K562 (cell line): ENCODE results near the gene IRX1. TPM values are rescaled to one million over a fixed set of nuclear protein-coding genes. Genes with fewer than 3 reads are reported as not detected.

Experiments
- ATAC-seq: fragments of 200-7000 bp; cut with Tn5 transposase; 3 replicates; pipeline ENCODE4 v1.9.1; 2020; ENCODE audit warnings: moderate library complexity
- BruUV-seq: library from RNA; stranded (reverse); fragments of 400-500 nt; replicated peaks from 2 replicates; lab custom pipeline; 2021; lab: Mats Ljungman, UMichigan
- CTCF ChIA-PET: fragments of 300-600 bp; formaldehyde crosslinking; extraction: SDS; loops from one replicate; lab custom pipeline; 2021; ENCODE audit warnings: low intra/inter-chr PET ratio; lab: Yijun Ruan, JAX
- POLR2A ChIA-PET: fragments of 300-600, 350-650 bp; sonication (Branson Sonifier 250); formaldehyde crosslinking; extraction: SDS; loops from one replicate; lab custom pipeline; 2021; ENCODE audit warnings: antibody characterized with exemption, inconsistent platforms; lab: Yijun Ruan, JAX
- DNase-seq, 4 experiments: peaks; one replicate each; pipeline versions ENCODE4 v3.0.0 to v3.0.0-alpha.2; 2011 to 2018; ENCODE audit warnings: low spot score in 3 of 4, mixed read lengths in 3 of 4; ENCODE audit errors: extremely low read depth in 1 of 4
- FAIRE-seq: peaks from 2 replicates; lab custom pipeline; 2011; peaks lifted over from hg19 to GRCh38; lab: Jason Lieb, UNC
- H2AFZ ChIP-seq: 2 replicates; pipeline ENCODE4 v1.6.0; 2011; ENCODE audit warnings: low read depth, low read length, control low read depth, inconsistent platforms
- H3K27ac ChIP-seq: fragments of 200-600 bp; 3 replicates; pipeline ENCODE4 v1.8.0; 2011; ENCODE audit warnings: low read depth, mild to moderate bottlenecking, control low read depth, inconsistent platforms, low read length, moderate library complexity, mixed read lengths; ENCODE audit errors: extremely low read depth
- H3K27me3 ChIP-seq, 2 experiments: fragments of 300-600 bp in 1 of 2; 2 replicates in 1 of 2; 3 replicates in 1 of 2; pipeline versions ENCODE4 v1.6.0 to v1.8.0; 2011; ENCODE audit warnings: inconsistent platforms in 2 of 2, low read length in 2 of 2, mild to moderate bottlenecking in 1 of 2, mixed read lengths in 1 of 2, moderate library complexity in 1 of 2; ENCODE audit not compliant: control insufficient read depth in 2 of 2, insufficient read depth in 2 of 2
- H3K36me3 ChIP-seq: fragments of 300-600 bp; 3 replicates; pipeline ENCODE4 v1.8.0; 2011; ENCODE audit warnings: mild to moderate bottlenecking, low read length, inconsistent platforms; ENCODE audit not compliant: control insufficient read depth, insufficient read depth
- H3K4me1 ChIP-seq, 2 experiments: fragments of 200-600 bp in 1 of 2; replicated peaks in 1 of 2; 2 replicates in 1 of 2; 3 replicates in 1 of 2; pipeline versions ENCODE4 v1.5.1 to v1.8.0; 2011; ENCODE audit warnings: inconsistent platforms in 2 of 2, low read length in 2 of 2, mild to moderate bottlenecking in 1 of 2, mixed read lengths in 1 of 2, moderate library complexity in 1 of 2; ENCODE audit not compliant: control insufficient read depth in 2 of 2, insufficient read depth in 2 of 2
- H3K4me2 ChIP-seq: 2 replicates; pipeline ENCODE4 v1.6.1; 2011; ENCODE audit warnings: low read length, control low read depth, inconsistent platforms, mixed read lengths; ENCODE audit not compliant: insufficient read depth
- H3K4me3 ChIP-seq: fragments of 200-600 bp; sonication (generic), shearing (Covaris generic); 2 replicates; pipeline ENCODE4 v1.5.1; 2016; ENCODE audit warnings: control low read depth, inconsistent platforms
- H3K79me2 ChIP-seq: fragments of 200-600 bp; 3 replicates; pipeline ENCODE4 v1.8.0; 2011; ENCODE audit warnings: low read length, inconsistent platforms; ENCODE audit not compliant: control insufficient read depth, insufficient read depth
- H3K9ac ChIP-seq, 2 experiments: 2 replicates each; pipeline versions ENCODE4 v1.6.0 to v1.6.1; 2011; ENCODE audit warnings: low read depth in 2 of 2, low read length in 2 of 2, control low read depth in 1 of 2, inconsistent platforms in 1 of 2, mild to moderate bottlenecking in 1 of 2, mixed read lengths in 1 of 2; ENCODE audit not compliant: insufficient read depth in 1 of 2
- H3K9me1 ChIP-seq: one replicate; pipeline ENCODE4 v1.6.0; 2011; ENCODE audit warnings: inconsistent platforms, mild to moderate bottlenecking, low read length, moderate library complexity; ENCODE audit not compliant: control insufficient read depth, insufficient read depth
- H3K9me3 ChIP-seq: replicated peaks from 2 replicates; pipeline ENCODE4 v1.5.1; 2011; ENCODE audit warnings: low read depth, low read length, inconsistent platforms; ENCODE audit not compliant: control insufficient read depth, insufficient read depth
- H4K20me1 ChIP-seq: replicated peaks from 2 replicates; pipeline ENCODE4 v1.6.1; 2011; ENCODE audit warnings: low read length, inconsistent platforms, mixed read lengths; ENCODE audit not compliant: control insufficient read depth, insufficient read depth
- ARID2 ChIP-seq: fragments of 450-650 bp; IDR thresholded peaks from 2 replicates; pipeline ENCODE4 v1.6.1; 2017; ENCODE audit warnings: antibody characterized with exemption, mild to moderate bottlenecking
- BACH1 ChIP-seq: fragments of 200-800 bp; sonication (Bioruptor generic); IDR thresholded peaks from 2 replicates; pipeline ENCODE4 v1.6.1; 2016; ENCODE audit warnings: missing genetic modification characterization, missing compliant biosample characterization
- DACH1 ChIP-seq: fragments of 450-650 bp; IDR thresholded peaks from 2 replicates; pipeline ENCODE4 v1.6.1; 2018; ENCODE audit not compliant: partially characterized antibody
- HNRNPUL1 ChIP-seq: fragments of 200-400 bp; formaldehyde crosslinking; IDR thresholded peaks from 2 replicates; pipeline ENCODE4 v1.6.1; 2017; ENCODE audit warnings: low read length
- MCM2 ChIP-seq: fragments of 450-650 bp; IDR thresholded peaks from 2 replicates; pipeline ENCODE4 v1.6.1; 2017; ENCODE audit warnings: low read depth, mild to moderate bottlenecking
- RBM15 ChIP-seq: fragments of 200-400 bp; formaldehyde crosslinking; IDR thresholded peaks from 2 replicates; pipeline ENCODE4 v1.6.1; 2018; ENCODE audit warnings: mild to moderate bottlenecking, low read length, moderate library complexity; ENCODE audit not compliant: insufficient read depth
- SNIP1 ChIP-seq: fragments of 450-650 bp; IDR thresholded peaks from 2 replicates; pipeline ENCODE4 v1.7.1; 2017; ENCODE audit warnings: low read depth, mild to moderate bottlenecking
- STAT5B ChIP-seq: fragments of 250-450 bp; sonication (Bioruptor Pico); IDR thresholded peaks from 2 replicates; pipeline ENCODE4 v1.8.0; 2021; ENCODE audit warnings: mild to moderate bottlenecking, inconsistent platforms
- THRB ChIP-seq: fragments of 450-650 bp; formaldehyde crosslinking; conservative IDR thresholded peaks from 2 replicates; pipeline ENCODE4 v1.4.0; 2022; ENCODE audit warnings: mild to moderate bottlenecking, missing genetic modification characterization
- YY1 ChIP-seq, 3 experiments: IDR thresholded peaks; 2 replicates each; pipeline ENCODE4 v1.6.1; 2011; ENCODE audit warnings: low read length in 2 of 3, mild to moderate bottlenecking in 2 of 3, moderate library complexity in 2 of 3, borderline replicate concordance in 1 of 3, control low read depth in 1 of 3, low read depth in 1 of 3; ENCODE audit not compliant: insufficient read depth in 3 of 3, insufficient replicate concordance in 2 of 3, control insufficient read depth in 1 of 3, insufficient read length in 1 of 3; ENCODE audit errors: extremely low read depth in 1 of 3
- ZBTB17 ChIP-seq: fragments of 450-650 bp; formaldehyde crosslinking; IDR thresholded peaks from 2 replicates; pipeline ENCODE4 v1.4.0; 2020; ENCODE audit warnings: mild to moderate bottlenecking
- ZNF146 ChIP-seq: IDR thresholded peaks from one replicate; pipeline ENCODE4 v1.6.1; 2018; ENCODE audit warnings: missing compliant biosample characterization; ENCODE audit not compliant: unreplicated experiment
- ZNF79 ChIP-seq: fragments of 250-450 bp; sonication (Bioruptor Pico); IDR thresholded peaks from 2 replicates; pipeline ENCODE4 v1.4.0; 2020; ENCODE audit warnings: low read depth, mild to moderate bottlenecking, moderate library complexity
- WGBS: fragments of 100-300 bp; shearing (Covaris generic); methylation state at CpG from one replicate; pipeline ENCODE4 v1.1.6; 2016; ENCODE audit warnings: low coverage, mixed read lengths; ENCODE audit not compliant: insufficient coverage; ENCODE audit errors: missing lambda C conversion rate; 5-methylcytosine and 5-hydroxymethylcytosine counted together
- in situ Hi-C: fragments of 300-500 bp; cut with MboI; formaldehyde crosslinking; loops from 4 replicates; pipeline ENCODE4 v1.15.0; 2018; ENCODE audit warnings: inconsistent platforms, mixed read lengths
- intact Hi-C: fragments of 100-400 bp; cut with micrococcal nuclease; formaldehyde crosslinking; loops from 2 replicates; pipeline ENCODE4 v1.14.2; 2022
- polyA plus RNA-seq, 8 experiments: library from polyadenylated mRNA; depleted of rRNA in 4 of 8; stranded (reverse) in 5 of 8; unstranded in 3 of 8; fragments of >200 nt; fragmentation: Nextera tagmentation in 2 of 8; fragmentation: Illumina TruSeq in 1 of 8; extraction: Ambion mirVana in 2 of 8; extraction: Trizol in 1 of 8; gene quantifications; 2 replicates each; pipeline versions ENCODE4 v1.2.1 to v1.2.3, GENCODE V29; 2011 to 2014; ENCODE audit warnings: inconsistent platforms in 1 of 8, missing spikeins in 1 of 8
- total RNA-seq, 7 experiments: library from RNA; depleted of rRNA in 6 of 7; stranded (reverse); fragments of >200 nt in 6 of 7; fragmentation: Illumina TruSeq in 2 of 7; extraction: Trizol in 2 of 7; gene quantifications; 2 replicates each; pipeline versions ENCODE4 v1.2.1 to v1.2.3, GENCODE V29; 2011 to 2021; ENCODE audit warnings: low replicate concordance in 1 of 7
- TF ChIP-seq, protein P1 (sequence below): fragments of 250-450 bp; sonication (Bioruptor Pico); IDR thresholded peaks from 2 replicates; pipeline ENCODE4 v1.8.0; 2022; ENCODE audit warnings: inconsistent platforms
- TF ChIP-seq, protein P2 (sequence below): conservative IDR thresholded peaks from 2 replicates; pipeline ENCODE4 v1.6.1; 2011; ENCODE audit warnings: low read depth, mild to moderate bottlenecking, low read length; ENCODE audit not compliant: control insufficient read depth
- TF ChIP-seq, protein P3 (sequence below): fragments of 250-450 bp; sonication (Bioruptor Pico); IDR thresholded peaks from 2 replicates; pipeline ENCODE4 v1.5.0; 2020; ENCODE audit warnings: mild to moderate bottlenecking

IRX1 gene
- total and polyA plus RNA-seq, 9 of the 15 experiments (the other 6 are each of a cell fraction or from before 2014, with no cell fraction given), result not detected

DNA sequence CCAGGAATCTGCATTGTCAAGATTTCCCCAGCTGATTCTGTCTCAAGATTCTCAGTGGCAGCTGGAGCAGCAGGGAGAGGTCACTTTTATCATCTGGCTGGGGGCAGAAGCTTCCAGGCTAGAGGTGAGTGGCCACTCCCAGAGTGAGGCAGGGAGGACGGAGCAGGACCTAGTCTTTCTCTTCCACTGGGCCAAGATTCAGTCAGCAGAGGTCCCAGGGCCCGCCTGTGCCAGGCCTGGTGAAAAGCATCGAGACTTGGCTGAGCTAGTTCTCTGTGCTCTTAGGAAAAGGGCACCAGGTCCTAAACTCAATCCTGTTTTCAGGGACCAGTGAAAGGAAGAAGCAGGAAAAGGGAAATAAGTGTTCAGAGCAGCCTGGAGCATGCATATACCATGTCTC lies 46.6 kb downstream of the IRX1 start (continued):
- TF ChIP-seq DACH1 (no peak), BACH1 (no peak), STAT5B (no peak), YY1 (IDR thresholded peaks at IDR 0.05; ENCODE audit: borderline replicate concordance in 1 of 3, control insufficient read depth in 1 of 3, extremely low read depth in 1 of 3, insufficient read depth in 3 of 3, insufficient read length in 1 of 3, insufficient replicate concordance in 2 of 3, low read depth in 1 of 3, low read length in 2 of 3) (no peak), ZNF146 (CRISPR knock-in tag) (no peak)
- TF ChIP-seq, protein P1, sequence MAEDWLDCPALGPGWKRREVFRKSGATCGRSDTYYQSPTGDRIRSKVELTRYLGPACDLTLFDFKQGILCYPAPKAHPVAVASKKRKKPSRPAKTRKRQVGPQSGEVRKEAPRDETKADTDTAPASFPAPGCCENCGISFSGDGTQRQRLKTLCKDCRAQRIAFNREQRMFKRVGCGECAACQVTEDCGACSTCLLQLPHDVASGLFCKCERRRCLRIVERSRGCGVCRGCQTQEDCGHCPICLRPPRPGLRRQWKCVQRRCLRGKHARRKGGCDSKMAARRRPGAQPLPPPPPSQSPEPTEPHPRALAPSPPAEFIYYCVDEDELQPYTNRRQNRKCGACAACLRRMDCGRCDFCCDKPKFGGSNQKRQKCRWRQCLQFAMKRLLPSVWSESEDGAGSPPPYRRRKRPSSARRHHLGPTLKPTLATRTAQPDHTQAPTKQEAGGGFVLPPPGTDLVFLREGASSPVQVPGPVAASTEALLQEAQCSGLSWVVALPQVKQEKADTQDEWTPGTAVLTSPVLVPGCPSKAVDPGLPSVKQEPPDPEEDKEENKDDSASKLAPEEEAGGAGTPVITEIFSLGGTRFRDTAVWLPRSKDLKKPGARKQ, result no peak

- WGBS, result 13% methylated on average over 2 of the region's 2 CpGs
- TF ChIP-seq HNRNPUL1 (no peak), SNIP1 (no peak), MCM2 (no peak), THRB (CRISPR knock-in tag) (no peak), RBM15 (no peak), ARID2 (no peak), ZNF79 (CRISPR knock-in tag) (no peak), ZBTB17 (CRISPR knock-in tag) (no peak)
- TF ChIP-seq, protein P2, sequence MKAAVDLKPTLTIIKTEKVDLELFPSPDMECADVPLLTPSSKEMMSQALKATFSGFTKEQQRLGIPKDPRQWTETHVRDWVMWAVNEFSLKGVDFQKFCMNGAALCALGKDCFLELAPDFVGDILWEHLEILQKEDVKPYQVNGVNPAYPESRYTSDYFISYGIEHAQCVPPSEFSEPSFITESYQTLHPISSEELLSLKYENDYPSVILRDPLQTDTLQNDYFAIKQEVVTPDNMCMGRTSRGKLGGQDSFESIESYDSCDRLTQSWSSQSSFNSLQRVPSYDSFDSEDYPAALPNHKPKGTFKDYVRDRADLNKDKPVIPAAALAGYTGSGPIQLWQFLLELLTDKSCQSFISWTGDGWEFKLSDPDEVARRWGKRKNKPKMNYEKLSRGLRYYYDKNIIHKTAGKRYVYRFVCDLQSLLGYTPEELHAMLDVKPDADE, result no peak
- TF ChIP-seq, protein P3, sequence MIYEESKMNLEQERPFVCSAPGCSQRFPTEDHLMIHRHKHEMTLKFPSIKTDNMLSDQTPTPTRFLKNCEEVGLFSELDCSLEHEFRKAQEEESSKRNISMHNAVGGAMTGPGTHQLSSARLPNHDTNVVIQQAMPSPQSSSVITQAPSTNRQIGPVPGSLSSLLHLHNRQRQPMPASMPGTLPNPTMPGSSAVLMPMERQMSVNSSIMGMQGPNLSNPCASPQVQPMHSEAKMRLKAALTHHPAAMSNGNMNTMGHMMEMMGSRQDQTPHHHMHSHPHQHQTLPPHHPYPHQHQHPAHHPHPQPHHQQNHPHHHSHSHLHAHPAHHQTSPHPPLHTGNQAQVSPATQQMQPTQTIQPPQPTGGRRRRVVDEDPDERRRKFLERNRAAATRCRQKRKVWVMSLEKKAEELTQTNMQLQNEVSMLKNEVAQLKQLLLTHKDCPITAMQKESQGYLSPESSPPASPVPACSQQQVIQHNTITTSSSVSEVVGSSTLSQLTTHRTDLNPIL, result no peak
Measured at GRCh38 chr5:3650320-3650719, 54.7 kb downstream of the IRX1 start.

More at GRCh38 chr5:3650320-3650719, 54.7 kb downstream of the IRX1 start:
- no peak overlapping the region for H3K27ac ChIP-seq
- no peaks in the 10 kb centered on the region; a peak in 1 of 5 replicates for H3K27me3 ChIP-seq
- BruUV-seq, result no TSS peak
- intact Hi-C loops (no loop called here), in situ Hi-C loops (no loop called here)
- H3K9ac ChIP-seq, result no peak overlapping the region
- POLR2A ChIA-PET, result no interaction called here
- H3K36me3 ChIP-seq, result no peaks in the 10 kb centered on the region
- H3K79me2 ChIP-seq, result no peaks in the 10 kb centered on the region
- no peak overlapping the region for H3K4me2 ChIP-seq
- H3K9me3 ChIP-seq, result no peaks in the 10 kb centered on the region
- no peaks in the 10 kb centered on the region for H3K9me1 ChIP-seq
- DNase-seq, result no peak
- ATAC-seq, result no peak
- no peaks in the 10 kb centered on the region for H4K20me1 ChIP-seq
- H3K4me1 ChIP-seq, result no peaks in the 10 kb centered on the region
- no peak overlapping the region for H3K4me3 ChIP-seq
- FAIRE-seq, result no peak
- CTCF ChIA-PET, result no interaction called here
- no peak overlapping the region for H2AFZ ChIP-seq
